MM.1S (cell line): ENCODE measurements around the gene ATL1.

ENCODE experiments used
- DNase-seq: peaks from one replicate; pipeline ENCODE4 v3.0.0-alpha.2; 2015
- H2AFZ ChIP-seq: fragments of 300-600 bp; sonication (generic); 2 replicates; pipeline ENCODE4 v1.6.0; 2016; ENCODE audit warnings: antibody characterized with exemption, low read length
- H3F3A ChIP-seq: fragments of 300-600 bp; sonication (generic); 2 replicates; pipeline ENCODE4 v1.6.1; 2016; ENCODE audit warnings: mild to moderate bottlenecking, antibody characterized with exemption, low read length, moderate library complexity, mixed read lengths; ENCODE audit not compliant: insufficient read depth
- H3K27ac ChIP-seq: fragments of 300-600 bp; sonication (generic); 2 replicates; pipeline ENCODE4 v1.5.1; 2016; ENCODE audit warnings: mild to moderate bottlenecking, low read length
- H3K27me3 ChIP-seq: fragments of 300-600 bp; sonication (generic); replicated peaks from 2 replicates; pipeline ENCODE4 v1.6.0; 2016; ENCODE audit warnings: low read length; ENCODE audit not compliant: insufficient read depth
- H3K36me3 ChIP-seq: fragments of 300-600 bp; sonication (generic); replicated peaks from 2 replicates; pipeline ENCODE4 v1.6.1; 2016; ENCODE audit warnings: mild to moderate bottlenecking, low read length, mixed read lengths; ENCODE audit not compliant: insufficient read depth
- H3K4me1 ChIP-seq: fragments of 300-600 bp; sonication (generic); 2 replicates; pipeline ENCODE4 v1.6.1; 2016; ENCODE audit warnings: low read length, mixed read lengths
- H3K4me2 ChIP-seq: fragments of 300-600 bp; sonication (generic); 2 replicates; pipeline ENCODE4 v1.6.0; 2016; ENCODE audit warnings: low read depth, low read length
- H3K4me3 ChIP-seq: fragments of 300-600 bp; sonication (generic); 2 replicates; pipeline ENCODE4 v1.5.1; 2016; ENCODE audit warnings: low read length, mixed read lengths
- H3K79me2 ChIP-seq: fragments of 300-600 bp; sonication (generic); 2 replicates; pipeline ENCODE4 v1.6.1; 2016; ENCODE audit warnings: mixed run types, low read length, mixed read lengths
- H3K9ac ChIP-seq: fragments of 300-600 bp; sonication (generic); 2 replicates; pipeline ENCODE4 v1.6.1; 2016; ENCODE audit warnings: low read length, mixed read lengths
- H3K9me2 ChIP-seq: fragments of 300-600 bp; sonication (generic); replicated peaks from 2 replicates; pipeline ENCODE4 v1.6.1; 2016; ENCODE audit warnings: mild to moderate bottlenecking, low read length, mixed read lengths; ENCODE audit not compliant: insufficient read depth
- H3K9me3 ChIP-seq: fragments of 300-600 bp; sonication (generic); replicated peaks from 2 replicates; pipeline ENCODE4 v1.6.1; 2016; ENCODE audit warnings: mild to moderate bottlenecking, low read length, mixed read lengths; ENCODE audit not compliant: insufficient read depth
- H4K20me1 ChIP-seq: fragments of 300-600 bp; sonication (generic); 2 replicates; pipeline ENCODE4 v1.6.1; 2016; ENCODE audit warnings: mild to moderate bottlenecking, low read length, moderate library complexity, mixed read lengths; ENCODE audit not compliant: insufficient read depth
- CTCF ChIP-seq: fragments of 300-600 bp; sonication (generic); IDR thresholded peaks from 2 replicates; pipeline ENCODE4 v1.5.1; 2016; ENCODE audit warnings: antibody characterized with exemption, low read length, mixed read lengths
- EZH2 ChIP-seq: fragments of 300-600 bp; sonication (generic); optimal IDR thresholded peaks from 2 replicates; pipeline ENCODE3; 2017; ENCODE audit warnings: low read depth, mild to moderate bottlenecking, antibody characterized with exemption, low read length, mixed read lengths
- EZH2phosphoT487 ChIP-seq: fragments of 300-600 bp; sonication (generic); IDR thresholded peaks from 2 replicates; pipeline ENCODE4 v1.6.1; 2018; ENCODE audit warnings: antibody characterized with exemption, low read length

The ATL1 gene

GRCh38 chr14:50542941-50543418, 17.0 kb upstream of the ATL1 start:
- Histone ChIP-seq H3K9me2 (no peaks in the 10 kb centered on the region), H4K20me1 (no peaks in the 10 kb centered on the region), H3K27ac (no peak overlapping the region), H3K9ac (no peak overlapping the region), H3K4me3 (no peak overlapping the region), H3F3A (no peaks in the 10 kb centered on the region), H3K36me3 (no peaks in the 10 kb centered on the region), H3K9me3 (no peaks in the 10 kb centered on the region), H3K79me2 (no peaks in the 10 kb centered on the region), H3K4me2 (no peak overlapping the region), H2AFZ (no peak overlapping the region), H3K27me3 (no peaks in the 10 kb centered on the region), H3K4me1 (no peaks in the 10 kb centered on the region)
- TF ChIP-seq CTCF (peak; percentile 47), EZH2phosphoT487 (no peak), EZH2 (no peak)
- DNase-seq = peak; percentile 47

- Histone ChIP-seq H3K27me3 (no peaks in the 10 kb centered on the region), H2AFZ (no peak overlapping the region), H3K4me3 (no peak overlapping the region), H3K4me2 (no peak overlapping the region), H3K9me3 (no peaks in the 10 kb centered on the region), H3K4me1 (no peaks in the 10 kb centered on the region), H3K27ac (no peak overlapping the region), H3K79me2 (no peaks in the 10 kb centered on the region), H3K9me2 (no peaks in the 10 kb centered on the region), H4K20me1 (no peaks in the 10 kb centered on the region), H3K36me3 (no peaks in the 10 kb centered on the region), H3K9ac (no peak overlapping the region), H3F3A (no peaks in the 10 kb centered on the region)
- no peak for TF ChIP-seq EZH2phosphoT487
- no peak for TF ChIP-seq CTCF
- TF ChIP-seq EZH2 = no peak
- no peak for DNase-seq
Measured at GRCh38 chr14:50544911-50545310, 15.0 kb upstream of the ATL1 start.

- H3K4me1 ChIP-seq = no peaks in the 10 kb centered on the region
- no peak for TF ChIP-seq EZH2phosphoT487
- no peak for TF ChIP-seq CTCF
- no peak for TF ChIP-seq EZH2
- no peaks in the 10 kb centered on the region for H3K9me3 ChIP-seq
- H4K20me1 ChIP-seq = no peaks in the 10 kb centered on the region
- H3K27me3 ChIP-seq = no peaks in the 10 kb centered on the region
- H3K9ac ChIP-seq = no peak overlapping the region
- H2AFZ ChIP-seq = no peak overlapping the region
- DNase-seq = no peak
- no peaks in the 10 kb centered on the region for H3K36me3 ChIP-seq
- no peaks in the 10 kb centered on the region for H3K79me2 ChIP-seq
- no peaks in the 10 kb centered on the region for H3F3A ChIP-seq
- H3K4me3 ChIP-seq = no peak overlapping the region
- no peak overlapping the region for H3K4me2 ChIP-seq
- no peak overlapping the region for H3K27ac ChIP-seq
- H3K9me2 ChIP-seq = no peaks in the 10 kb centered on the region
Measured at GRCh38 chr14:50545618-50546017, 14.3 kb upstream of the ATL1 start.

DNA sequence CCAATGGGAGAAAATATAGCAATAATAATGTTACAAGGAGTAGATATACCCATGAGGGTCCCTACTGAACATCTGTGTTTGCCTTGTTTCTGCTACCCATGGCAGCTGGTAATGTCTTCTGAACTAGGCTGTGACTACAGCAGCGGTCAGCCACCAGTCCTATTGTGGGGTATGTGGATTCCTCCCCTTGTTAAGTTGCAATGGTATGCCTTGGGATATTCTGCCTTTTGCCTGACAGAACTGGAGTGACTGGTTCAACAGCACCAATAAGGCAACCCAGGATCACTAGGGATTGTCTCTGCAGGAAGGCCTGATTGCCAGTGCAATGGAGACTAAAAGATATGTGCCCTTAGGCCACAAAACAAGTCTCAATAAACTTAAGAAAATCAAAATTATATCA, 9.7 kb upstream of the ATL1 start:
- Histone ChIP-seq H3K4me3 (no peak overlapping the region), H2AFZ (no peak overlapping the region), H4K20me1 (no peaks in the 10 kb centered on the region), H3K4me1 (no peaks in the 10 kb centered on the region), H3F3A (no peaks in the 10 kb centered on the region), H3K4me2 (no peak overlapping the region), H3K27ac (no peak overlapping the region), H3K36me3 (no peaks in the 10 kb centered on the region), H3K9me2 (no peaks in the 10 kb centered on the region), H3K79me2 (no peaks in the 10 kb centered on the region), H3K27me3 (no peaks in the 10 kb centered on the region), H3K9ac (no peak overlapping the region), H3K9me3 (no peaks in the 10 kb centered on the region)
- DNase-seq = no peak
- no peak for TF ChIP-seq CTCF
- TF ChIP-seq EZH2 = no peak
- TF ChIP-seq EZH2phosphoT487 = no peak
